Aorta (tissue), 5 donors: ENCODE data around the gene PARM1. TPM values are rescaled to one million over a fixed set of nuclear protein-coding genes. Genes with fewer than 3 reads are reported as not detected.

ENCODE experiments used
- ATAC-seq: fragments of 200-7000 bp; cut with Tn5 transposase; one replicate; pipeline ENCODE4 v1.9.1; 2022; ENCODE audit warnings: moderate library complexity; ENCODE audit not compliant: low FRiP score
- DNase-seq, 2 donors: peaks; one replicate each; pipeline ENCODE4 v3.0.0-alpha.2; 2020
- H3K27ac ChIP-seq, 2 donors: one replicate each; pipeline ENCODE4 v1.5.1; 2013; ENCODE audit warnings: low read length in 2 of 2, mild to moderate bottlenecking in 2 of 2, moderate library complexity in 2 of 2, control low read depth in 1 of 2, inconsistent platforms in 1 of 2, low read depth in 1 of 2
- H3K27me3 ChIP-seq, 2 donors: one replicate each; pipeline ENCODE4 v1.6.1; 2013; ENCODE audit warnings: control low read depth in 1 of 2, low read length in 1 of 2, mild to moderate bottlenecking in 1 of 2, moderate library complexity in 1 of 2; ENCODE audit not compliant: insufficient read depth in 2 of 2, control insufficient read depth in 1 of 2
- H3K36me3 ChIP-seq, 2 donors: one replicate each; pipeline ENCODE4 v1.6.1; 2013; ENCODE audit warnings: control low read depth in 1 of 2, low read length in 1 of 2, mild to moderate bottlenecking in 1 of 2; ENCODE audit not compliant: insufficient read depth in 2 of 2, control insufficient read depth in 1 of 2
- H3K4me1 ChIP-seq, 2 donors: one replicate each; pipeline ENCODE4 v1.6.1; 2013; ENCODE audit warnings: low read length in 2 of 2, control low read depth in 1 of 2, mild to moderate bottlenecking in 1 of 2, moderate library complexity in 1 of 2; ENCODE audit not compliant: insufficient read depth in 2 of 2, control insufficient read depth in 1 of 2
- H3K4me3 ChIP-seq, 2 donors: one replicate each; pipeline ENCODE4 v1.5.1; 2013; ENCODE audit warnings: low read length in 2 of 2, control low read depth in 1 of 2, mild to moderate bottlenecking in 1 of 2
- H3K9me3 ChIP-seq: one replicate; pipeline ENCODE4 v1.6.1; 2013; ENCODE audit warnings: mild to moderate bottlenecking, low read length; ENCODE audit not compliant: control insufficient read depth
- WGBS, 2 donors: extraction: QIAGEN DNeasy Blood & Tissue Kit; methylation state at CpG; one replicate each; pipeline ENCODE4 v1.1.7; 2013; 5-methylcytosine and 5-hydroxymethylcytosine counted together
- intact Hi-C, 2 donors: fragments of 100-400 bp; cut with DNase I; formaldehyde crosslinking; loops; one replicate each; pipeline versions ENCODE4 v1.14.2 to v1.15.0; 2022
- polyA plus RNA-seq, 2 donors: library from polyadenylated mRNA; stranded (reverse); fragments of 200-250 nt; gene quantifications; one replicate each; pipeline ENCODE4 v1.2.3, GENCODE V29; 2013
- total RNA-seq, 2 donors: library from RNA; stranded (reverse); fragmentation: NEBNext Ultra II Directional; extraction: Animal tissue kit (Norgen Biotek cat#: 25700); gene quantifications; one replicate each; pipeline ENCODE4 v1.2.1, GENCODE V29; 2021
- donor health status: healthy with polysubstance abuse.
- donor health status: Bipolar disorder and iron deficiency.
- donor health status: DM: no; HTN: no; CAD: no.
- donor health status: DM: no; HTN: no; CAD: no.
- donor health status: DM: yes; HTN: yes; CAD: no.

The PARM1 gene
- total and polyA plus RNA-seq, 4 donors = 42.6 to 202 (median 80.4) TPM

DNA sequence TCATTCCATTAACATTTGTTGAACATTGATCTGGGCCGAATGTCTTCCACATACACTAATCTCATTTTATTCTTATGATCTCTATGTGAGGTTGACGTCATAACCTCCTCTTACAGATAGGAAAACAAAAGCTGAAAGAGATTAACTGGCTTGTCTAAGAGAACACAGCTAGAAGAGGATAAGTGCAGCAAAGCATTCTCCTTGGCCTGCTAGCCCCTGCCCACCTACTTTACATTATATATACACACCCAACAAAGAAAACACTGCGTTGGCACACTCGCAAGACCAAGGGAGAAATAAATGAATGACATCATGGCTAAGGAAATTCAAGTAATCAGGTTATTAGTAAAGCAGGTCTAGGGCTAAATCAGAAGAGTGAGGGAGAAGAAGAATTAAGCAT, 138.4 kb downstream of the PARM1 start:
- H3K27me3 ChIP-seq = no peaks in the 10 kb centered on the region
- DNase-seq = no peak
- ATAC-seq = no peak
- H3K4me3 ChIP-seq = no peak overlapping the region
- no peak overlapping the region for H3K27ac ChIP-seq
- 38 to 45% methylated on average over 4 of the region's 4 CpGs for WGBS, 2 donors
- no peaks in the 10 kb centered on the region for H3K36me3 ChIP-seq
- intact Hi-C loops = no loop called here
- H3K9me3 ChIP-seq = no peaks in the 10 kb centered on the region
- H3K4me1 ChIP-seq = no peaks in the 10 kb centered on the region

DNA sequence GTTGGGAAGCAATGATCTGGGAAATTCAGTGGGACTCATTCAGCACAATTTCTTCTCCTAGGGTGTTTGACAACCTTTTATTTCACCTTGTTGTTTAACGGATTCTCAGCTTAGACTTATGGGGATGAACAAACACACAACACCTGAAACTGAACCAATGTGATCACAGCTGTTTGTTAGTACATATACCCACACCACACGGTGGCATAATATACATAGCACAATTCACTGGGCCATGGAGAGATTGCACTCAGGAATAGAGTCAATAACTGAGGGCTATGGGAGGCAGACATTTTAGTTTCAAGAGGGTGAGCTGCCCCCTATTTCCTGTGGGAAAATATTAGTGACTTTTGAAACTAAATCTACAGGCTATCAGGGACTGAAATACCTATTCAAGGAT, 148.0 kb downstream of the PARM1 start:
- Histone ChIP-seq H3K27ac (no peak overlapping the region), H3K9me3 (no peaks in the 10 kb centered on the region), H3K27me3 (no peaks in the 10 kb centered on the region), H3K36me3 (no peaks in the 10 kb centered on the region), H3K4me3 (no peak overlapping the region), H3K4me1 (no peaks in the 10 kb centered on the region)
- intact Hi-C loops = no loop called here
- no peak for ATAC-seq
- no peak for DNase-seq
- 86 to 90% methylated on average over 2 of the region's 2 CpGs for WGBS, 2 donors

DNA sequence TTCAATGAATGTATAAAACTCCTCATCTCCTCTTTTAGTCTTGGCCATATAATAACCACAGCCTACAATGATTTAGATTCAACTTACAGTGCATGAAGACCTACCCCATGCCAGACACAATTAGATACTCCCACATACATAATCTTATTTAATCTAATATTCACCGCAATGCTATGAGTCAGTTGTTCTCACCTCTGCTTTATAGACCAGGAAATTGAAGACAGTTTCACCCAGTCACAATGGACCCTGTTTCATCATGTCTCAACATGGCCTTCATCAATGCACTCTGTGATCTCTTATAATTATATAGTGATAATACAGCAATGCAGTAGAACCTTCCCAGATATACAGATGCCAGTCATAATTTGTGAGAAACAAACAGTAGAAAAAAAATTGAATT, 148.6 kb downstream of the PARM1 start:
- ATAC-seq = no peak

DNA sequence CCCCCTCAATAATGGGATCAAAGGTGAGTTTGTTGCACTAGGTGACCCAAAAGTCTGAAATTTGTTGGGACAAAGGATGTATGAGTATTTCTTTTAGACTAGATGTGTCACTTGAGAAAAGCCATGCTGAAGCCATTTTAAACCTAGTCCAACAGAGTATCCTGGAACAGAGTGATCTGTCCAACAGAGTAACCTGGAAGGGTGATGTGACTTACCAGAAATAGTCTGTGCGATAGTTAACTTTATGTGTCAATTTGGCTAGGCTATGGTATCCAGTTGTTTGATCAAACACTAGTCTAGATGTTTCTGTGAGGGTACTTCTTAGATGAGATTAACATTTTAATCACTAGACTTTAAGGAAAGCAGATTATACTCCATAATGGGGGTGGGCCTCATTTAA, 154.5 kb downstream of the PARM1 start:
- H3K36me3 ChIP-seq = no peaks in the 10 kb centered on the region
- H3K27me3 ChIP-seq = no peaks in the 10 kb centered on the region
- DNase-seq = no peak
- peaks cover 0 to 2% of the 10 kb centered on the region in 2 donors for H3K4me1 ChIP-seq
- no peaks in the 10 kb centered on the region for H3K9me3 ChIP-seq
- no peak for ATAC-seq
- 95 to 100% methylated on average over 1 of the region's 1 CpG for WGBS, 2 donors
- H3K4me3 ChIP-seq = no peak overlapping the region
- intact Hi-C loops = no loop called here
- H3K27ac ChIP-seq = no peak overlapping the region

More for the DNA sequence above, 148.6 kb downstream of the PARM1 start:
- H3K27ac ChIP-seq = no peak overlapping the region
- no peaks in the 10 kb centered on the region for H3K27me3 ChIP-seq
- H3K9me3 ChIP-seq = no peaks in the 10 kb centered on the region
- intact Hi-C loops = no loop called here
- no peaks in the 10 kb centered on the region for H3K4me1 ChIP-seq
- 96 to 97% methylated on average over 1 of the region's 1 CpG for WGBS, 2 donors
- no peak for DNase-seq
- H3K36me3 ChIP-seq = no peaks in the 10 kb centered on the region
- no peak overlapping the region for H3K4me3 ChIP-seq

DNA sequence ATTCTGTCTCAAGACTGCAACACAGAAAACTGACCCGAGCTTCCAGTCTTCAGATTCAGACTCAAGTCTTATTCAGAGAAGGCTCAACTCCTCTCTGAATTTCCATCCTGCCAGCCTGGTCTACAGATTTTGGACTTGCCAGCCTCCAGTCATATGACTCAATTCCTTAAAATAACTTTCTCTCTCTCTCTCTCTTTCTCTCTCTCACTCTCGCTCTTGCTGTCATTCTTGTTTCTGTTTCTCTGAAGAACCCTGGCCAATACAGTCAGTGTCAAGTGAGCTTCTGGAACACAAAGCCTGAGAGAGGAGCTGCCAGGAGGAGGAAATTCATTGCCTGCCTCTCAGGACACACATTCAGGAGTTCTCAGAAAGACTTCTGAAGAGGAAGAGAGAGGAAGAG, 154.9 kb downstream of the PARM1 start:
- intact Hi-C loops = no loop called here
- H3K9me3 ChIP-seq = no peaks in the 10 kb centered on the region
- DNase-seq (no peak), ATAC-seq (no peak)
- peaks cover 0 to 2% of the 10 kb centered on the region in 2 donors for H3K4me1 ChIP-seq
- H3K4me3 ChIP-seq = no peak overlapping the region
- no peak overlapping the region for H3K27ac ChIP-seq
- 55 to 58% methylated on average over 2 of the region's 2 CpGs for WGBS, 2 donors
- H3K27me3 ChIP-seq = no peaks in the 10 kb centered on the region
- H3K36me3 ChIP-seq = no peaks in the 10 kb centered on the region

DNA sequence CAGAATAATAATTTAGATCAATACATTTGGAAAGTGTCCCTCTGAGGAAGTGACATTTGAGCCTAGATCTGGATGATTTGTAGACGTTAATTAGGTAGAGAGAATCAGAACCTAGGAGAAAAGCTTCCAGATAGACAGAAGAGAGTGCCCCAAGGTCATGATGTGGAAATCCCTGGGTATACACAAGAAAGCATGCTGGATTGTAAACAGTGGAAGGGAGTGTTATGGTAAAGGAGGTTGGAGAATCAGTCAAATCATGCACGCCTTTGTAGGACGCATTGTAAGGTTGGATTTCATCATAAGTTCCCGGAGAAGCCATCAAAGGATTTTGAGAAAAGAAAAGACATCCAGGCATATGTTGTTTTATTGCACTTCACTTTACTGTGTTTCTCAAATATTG, 156.3 kb downstream of the PARM1 start:
- Histone ChIP-seq H3K4me1 (peaks cover 0 to 2% of the 10 kb centered on the region in 2 donors), H3K27ac (no peak overlapping the region), H3K4me3 (no peak overlapping the region), H3K36me3 (no peaks in the 10 kb centered on the region), H3K27me3 (no peaks in the 10 kb centered on the region), H3K9me3 (no peaks in the 10 kb centered on the region)
- WGBS, 2 donors = 92 to 96% methylated on average over 4 of the region's 4 CpGs
- intact Hi-C loops = no loop called here
- ATAC-seq (no peak), DNase-seq (no peak)

DNA sequence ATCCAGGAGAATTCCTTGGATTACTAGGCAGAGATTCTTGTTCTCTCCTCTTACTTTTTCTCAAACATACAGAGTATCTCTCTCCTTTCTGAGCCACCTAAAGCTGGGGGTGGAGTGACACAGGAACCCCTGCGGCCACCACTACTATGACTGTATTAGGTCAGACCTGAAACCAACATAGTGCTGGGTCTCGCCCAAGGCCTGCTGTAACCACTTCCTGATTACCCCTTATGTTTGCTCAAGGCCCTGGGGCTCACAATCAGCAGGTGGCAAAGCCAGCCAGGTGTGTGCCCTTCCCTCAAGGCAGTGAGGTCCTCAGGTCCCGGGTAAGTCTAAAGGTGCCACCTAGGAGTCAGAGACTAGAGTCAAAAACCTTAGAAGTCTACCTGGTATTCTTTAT, 166.4 kb downstream of the PARM1 start:
- H3K4me1 ChIP-seq = no peaks in the 10 kb centered on the region
- intact Hi-C loops = no loop called here
- no peaks in the 10 kb centered on the region for H3K9me3 ChIP-seq
- no peak overlapping the region for H3K27ac ChIP-seq
- no peak overlapping the region for H3K4me3 ChIP-seq
- no peaks in the 10 kb centered on the region for H3K27me3 ChIP-seq
- no peaks in the 10 kb centered on the region for H3K36me3 ChIP-seq
- WGBS, 2 donors = 92 to 93% methylated on average over 3 of the region's 3 CpGs
- no peak for ATAC-seq
- DNase-seq = no peak

Other genes with a start within 250 kb of the PARM1 start
- gene BTC, start 138.6 kb upstream of the PARM1 start, total RNA-seq = 1 to 10 TPM; 9.4 to 10.0 TPM
- 10 to 100 TPM in 1 of 2 donors, 1 to 10 TPM in 1; 6.0 to 11.1 TPM for gene BTC, start 138.6 kb upstream of the PARM1 start, polyA plus RNA-seq